SJCRH30 (cell line): ENCODE measurements around the gene SPDEF. TPM values are rescaled to one million over a fixed set of nuclear protein-coding genes. Genes with fewer than 3 reads are reported as not detected.

Source experiments
- DNase-seq, 2 experiments: peaks; one replicate each; pipeline ENCODE4 v3.0.0-alpha.2; 2015 to 2020
- H3K27ac ChIP-seq: fragments of 250-450 bp; sonication (Bioruptor Pico); 2 replicates; pipeline ENCODE4 v1.5.1; 2020; ENCODE audit warnings: mild to moderate bottlenecking, moderate library complexity
- H3K27me3 ChIP-seq: fragments of 250-450 bp; sonication (Bioruptor Pico); 2 replicates; pipeline ENCODE4 v1.5.1; 2020; ENCODE audit warnings: mild to moderate bottlenecking, moderate library complexity
- H3K36me3 ChIP-seq: fragments of 250-450 bp; sonication (Bioruptor Pico); 2 replicates; pipeline ENCODE4 v1.5.1; 2020; ENCODE audit warnings: mild to moderate bottlenecking, moderate library complexity
- H3K4me1 ChIP-seq: fragments of 250-450 bp; sonication (Bioruptor Pico); 2 replicates; pipeline ENCODE4 v1.5.1; 2020; ENCODE audit warnings: mild to moderate bottlenecking, moderate library complexity
- H3K4me3 ChIP-seq: fragments of 250-450 bp; sonication (Bioruptor Pico); 2 replicates; pipeline ENCODE4 v1.5.1; 2020; ENCODE audit warnings: mild to moderate bottlenecking, moderate library complexity
- H3K9me3 ChIP-seq: fragments of 250-450 bp; sonication (Bioruptor Pico); replicated peaks from 2 replicates; pipeline ENCODE4 v1.5.1; 2020; ENCODE audit warnings: mild to moderate bottlenecking, moderate library complexity
- total RNA-seq: library from RNA; depleted of rRNA; stranded (reverse); fragments of >200 nt; shearing (Covaris generic); gene quantifications from 2 replicates; pipeline ENCODE4 v1.2.3, GENCODE V29; 2014

The SPDEF gene
- total RNA-seq, 1 experiment from 2014 or later = not detected

GRCh38 chr6:34536251-34536958 lies 19.7 kb downstream of the SPDEF start:
- DNase-seq = no peak
- Histone ChIP-seq H3K9me3 (no peaks in the 10 kb centered on the region), H3K4me1 (no peaks in the 10 kb centered on the region), H3K4me3 (no peak overlapping the region), H3K27me3 (no peaks in the 10 kb centered on the region; the same call in 1 of the 2 replicates), H3K36me3 (no peaks in the 10 kb centered on the region), H3K27ac (no peak overlapping the region)

GRCh38 chr6:34535646-34536045 lies 20.5 kb downstream of the SPDEF start:
- Histone ChIP-seq H3K4me3 (no peak overlapping the region), H3K4me1 (no peaks in the 10 kb centered on the region), H3K27ac (no peak overlapping the region), H3K36me3 (no peaks in the 10 kb centered on the region), H3K27me3 (no peaks in the 10 kb centered on the region; the same call in 1 of the 2 replicates), H3K9me3 (no peaks in the 10 kb centered on the region)
- no peak for DNase-seq

- DNase-seq = no peak
- no peak overlapping the region for H3K27ac ChIP-seq
- H3K36me3 ChIP-seq = no peaks in the 10 kb centered on the region
- no peaks in the 10 kb centered on the region for H3K4me1 ChIP-seq
- no peak overlapping the region for H3K4me3 ChIP-seq
- H3K27me3 ChIP-seq = no peaks in the 10 kb centered on the region; the same call in 1 of the 2 replicates
- no peaks in the 10 kb centered on the region for H3K9me3 ChIP-seq
These were observed 20.9 kb downstream of the SPDEF start for GRCh38 chr6:34535199-34535598.

GRCh38 chr6:34534656-34535055 lies 21.5 kb downstream of the SPDEF start:
- Histone ChIP-seq H3K4me3 (no peak overlapping the region), H3K9me3 (no peaks in the 10 kb centered on the region), H3K27me3 (no peaks in the 10 kb centered on the region; the same call in 1 of the 2 replicates), H3K4me1 (no peaks in the 10 kb centered on the region), H3K27ac (no peak overlapping the region), H3K36me3 (no peaks in the 10 kb centered on the region)
- DNase-seq = no peak

GRCh38 chr6:34534146-34534545 lies 22.0 kb downstream of the SPDEF start:
- DNase-seq = no peak
- H3K27ac ChIP-seq = no peak overlapping the region
- H3K9me3 ChIP-seq = no peaks in the 10 kb centered on the region
- H3K36me3 ChIP-seq = no peaks in the 10 kb centered on the region
- H3K27me3 ChIP-seq = no peaks in the 10 kb centered on the region; the same call in 1 of the 2 replicates
- no peaks in the 10 kb centered on the region for H3K4me1 ChIP-seq
- no peak overlapping the region for H3K4me3 ChIP-seq

DNA sequence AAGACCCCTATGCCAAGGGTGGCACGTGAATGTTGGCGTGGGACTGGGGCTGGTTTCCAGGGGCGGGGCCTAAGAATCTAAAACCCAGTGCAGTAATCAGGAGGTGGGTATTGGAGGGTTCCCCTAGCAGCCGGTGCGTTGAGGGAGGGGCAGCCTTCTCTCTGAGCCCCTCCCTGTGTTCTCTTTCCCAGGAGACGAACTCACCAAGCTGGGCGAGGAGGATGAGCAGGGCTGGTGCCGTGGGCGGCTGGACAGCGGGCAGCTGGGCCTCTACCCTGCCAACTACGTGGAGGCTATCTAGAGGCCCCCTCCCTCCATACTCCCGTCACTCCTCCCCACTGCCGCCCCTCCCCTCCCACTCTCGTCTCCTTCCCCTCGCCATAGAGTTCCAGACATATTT lies 23.9 kb downstream of the SPDEF start:
- H3K36me3 ChIP-seq = no peaks in the 10 kb centered on the region
- H3K9me3 ChIP-seq = no peaks in the 10 kb centered on the region
- no peak overlapping the region for H3K27ac ChIP-seq
- no peak overlapping the region for H3K4me3 ChIP-seq
- no peak for DNase-seq
- no peaks in the 10 kb centered on the region for H3K27me3 ChIP-seq
- H3K4me1 ChIP-seq = no peaks in the 10 kb centered on the region

DNA sequence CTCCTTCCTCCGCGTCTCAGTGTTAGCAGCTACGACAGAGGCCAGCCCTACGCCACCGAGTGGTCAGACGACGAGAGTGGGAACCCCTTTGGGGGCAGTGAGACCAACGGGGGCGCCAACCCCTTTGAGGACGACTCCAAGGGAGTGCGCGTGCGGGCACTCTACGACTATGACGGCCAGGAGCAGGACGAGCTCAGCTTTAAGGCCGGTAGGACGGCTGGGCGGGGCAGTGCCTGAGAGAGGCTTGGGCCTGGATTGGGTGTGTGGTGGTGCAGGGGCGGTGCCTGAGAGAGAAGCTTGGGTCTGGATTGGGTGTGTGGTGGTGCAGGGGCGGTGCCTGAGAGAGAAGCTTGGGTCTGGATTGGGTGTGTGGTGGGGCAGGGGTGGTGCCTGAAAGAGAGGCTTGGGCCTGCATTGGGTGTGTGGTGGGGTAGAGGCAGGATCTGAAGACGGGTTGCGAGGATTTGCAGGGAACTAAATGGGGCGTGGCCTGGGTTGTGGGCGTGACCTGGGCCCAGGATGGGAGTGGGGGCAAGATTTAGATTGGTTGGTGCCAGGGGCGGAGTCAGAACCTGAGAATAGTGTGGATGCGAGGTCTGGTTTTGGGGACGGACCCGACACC lies 24.4 kb downstream of the SPDEF start:
- no peaks in the 10 kb centered on the region for H3K4me1 ChIP-seq
- no peak overlapping the region for H3K27ac ChIP-seq
- H3K9me3 ChIP-seq = no peaks in the 10 kb centered on the region
- DNase-seq = no peak
- no peak overlapping the region for H3K4me3 ChIP-seq
- no peaks in the 10 kb centered on the region for H3K27me3 ChIP-seq
- H3K36me3 ChIP-seq = no peaks in the 10 kb centered on the region

- H3K27me3 ChIP-seq = no peaks in the 10 kb centered on the region
- H3K4me1 ChIP-seq = no peaks in the 10 kb centered on the region
- H3K4me3 ChIP-seq = no peak overlapping the region
- no peaks in the 10 kb centered on the region for H3K9me3 ChIP-seq
- no peak overlapping the region for H3K27ac ChIP-seq
- no peaks in the 10 kb centered on the region for H3K36me3 ChIP-seq
- DNase-seq = no peak
These were observed 25.3 kb downstream of the SPDEF start for GRCh38 chr6:34530753-34531365.

GRCh38 chr6:34529665-34530327 lies 26.3 kb downstream of the SPDEF start:
- H3K4me1 ChIP-seq = no peaks in the 10 kb centered on the region
- no peak overlapping the region for H3K27ac ChIP-seq
- H3K36me3 ChIP-seq = no peaks in the 10 kb centered on the region
- no peak for DNase-seq
- H3K4me3 ChIP-seq = no peak overlapping the region
- H3K27me3 ChIP-seq = no peaks in the 10 kb centered on the region
- no peaks in the 10 kb centered on the region for H3K9me3 ChIP-seq

DNA sequence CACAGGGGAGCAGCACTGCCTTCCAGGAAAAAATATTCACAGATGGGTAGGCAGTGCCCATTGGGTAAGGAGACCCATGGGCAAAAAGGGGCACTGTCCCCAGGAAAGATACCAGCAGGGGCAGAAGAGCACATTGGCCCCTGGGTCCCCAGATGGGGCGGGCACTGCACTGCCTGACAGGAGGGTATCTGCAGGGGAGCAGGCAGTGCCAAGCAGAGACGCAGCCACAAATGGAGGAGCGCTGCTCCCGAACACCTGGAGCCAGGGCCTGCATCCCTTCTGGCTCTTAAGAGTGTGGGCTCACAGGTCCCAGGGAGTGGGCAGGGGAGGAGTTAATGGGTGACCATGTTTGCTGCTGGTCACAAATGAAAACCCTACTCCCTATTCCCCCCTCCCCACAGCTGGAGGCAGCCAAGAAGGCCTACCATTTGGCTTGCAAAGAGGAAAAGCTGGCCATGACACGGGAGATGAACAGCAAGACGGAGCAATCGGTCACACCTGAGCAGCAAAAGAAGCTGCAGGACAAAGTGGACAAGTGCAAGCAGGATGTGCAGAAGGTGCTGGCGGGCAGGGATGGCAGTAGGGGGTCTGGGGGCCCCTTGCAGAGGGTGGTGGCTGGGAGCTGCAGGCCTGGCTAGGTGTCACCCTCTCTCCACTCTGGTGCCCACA lies 27.0 kb downstream of the SPDEF start:
- DNase-seq = no peak
- no peaks in the 10 kb centered on the region for H3K4me1 ChIP-seq
- no peaks in the 10 kb centered on the region for H3K9me3 ChIP-seq
- no peaks in the 10 kb centered on the region for H3K27me3 ChIP-seq
- no peaks in the 10 kb centered on the region for H3K36me3 ChIP-seq
- H3K4me3 ChIP-seq = no peak overlapping the region
- H3K27ac ChIP-seq = no peak overlapping the region

- Histone ChIP-seq H3K36me3 (no peaks in the 10 kb centered on the region), H3K27me3 (no peaks in the 10 kb centered on the region), H3K4me1 (no peaks in the 10 kb centered on the region), H3K9me3 (no peaks in the 10 kb centered on the region), H3K4me3 (no peak overlapping the region), H3K27ac (no peak overlapping the region)
- DNase-seq = no peak
These were observed 28.1 kb downstream of the SPDEF start for GRCh38 chr6:34527751-34528670.

- H3K27me3 ChIP-seq = no peaks in the 10 kb centered on the region
- H3K36me3 ChIP-seq = no peaks in the 10 kb centered on the region
- no peaks in the 10 kb centered on the region for H3K4me1 ChIP-seq
- no peaks in the 10 kb centered on the region for H3K9me3 ChIP-seq
- no peak overlapping the region for H3K27ac ChIP-seq
- H3K4me3 ChIP-seq = peak overlapping the region; percentile 55
- peak; percentile 89 to 90 for DNase-seq
These were observed 29.0 kb downstream of the SPDEF start for GRCh38 chr6:34526992-34527728.

DNA sequence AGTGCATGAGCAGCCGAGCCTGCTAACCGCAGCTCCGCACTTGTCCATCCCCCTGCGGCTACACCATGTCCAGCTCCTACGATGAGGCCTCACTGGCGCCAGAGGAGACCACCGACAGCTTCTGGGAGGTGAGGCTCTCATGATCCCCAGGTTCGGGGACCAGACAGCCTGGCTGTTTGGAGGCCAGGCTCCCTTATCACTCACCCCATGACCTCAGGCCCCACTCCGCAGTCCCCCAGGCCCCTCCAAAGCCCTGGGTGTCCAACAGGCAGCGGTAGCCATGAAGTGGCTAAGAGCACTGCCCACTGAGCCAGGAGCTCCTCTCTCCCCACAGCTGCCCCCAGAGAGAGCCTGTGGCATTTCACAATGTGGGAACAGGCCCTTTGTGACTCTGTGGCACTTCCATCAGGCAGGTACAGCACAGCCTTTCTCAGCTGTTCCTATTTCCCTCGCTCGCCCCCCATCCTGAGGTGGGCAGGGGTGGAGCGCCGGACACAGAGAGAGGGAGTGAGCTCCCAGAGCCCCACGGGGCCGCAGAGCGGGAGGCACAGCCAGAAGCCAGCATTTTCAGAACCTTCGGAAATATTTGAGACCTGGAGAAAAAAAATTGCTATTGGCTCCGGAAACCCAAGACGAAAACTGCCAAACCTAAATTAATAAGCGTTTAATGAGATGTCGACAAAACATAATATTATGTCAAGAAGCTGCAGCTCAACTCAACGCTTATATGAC lies 29.7 kb downstream of the SPDEF start:
- no peaks in the 10 kb centered on the region for H3K9me3 ChIP-seq
- peak; percentile 39 to 49 for DNase-seq
- no peaks in the 10 kb centered on the region for H3K27me3 ChIP-seq
- H3K36me3 ChIP-seq = no peaks in the 10 kb centered on the region
- H3K27ac ChIP-seq = no peak overlapping the region
- no peaks in the 10 kb centered on the region for H3K4me1 ChIP-seq
- peak overlapping the region; percentile 55 for H3K4me3 ChIP-seq
